Smooth muscle cell (in vitro differentiated cells): ENCODE data around the gene CCNA2. TPM values are rescaled to one million over a fixed set of nuclear protein-coding genes. Genes with fewer than 3 reads are reported as not detected.

ENCODE experiments used
- DNase-seq: peaks from one replicate; lab custom pipeline; 2025; ENCODE audit not compliant: unreplicated experiment; lab: John Stamatoyannopoulos, UW
- H2AFZ ChIP-seq: fragments of 200-600 bp; sonication (generic); 2 replicates; pipeline ENCODE4 v1.6.0; 2016; ENCODE audit warnings: antibody characterized with exemption, low read depth, mild to moderate bottlenecking
- H3F3A ChIP-seq: fragments of 200-600 bp; sonication (generic); 2 replicates; pipeline ENCODE4 v1.6.0; 2017; ENCODE audit warnings: antibody characterized with exemption, low read depth
- H3K27ac ChIP-seq: fragments of 200-600 bp; sonication (generic); 2 replicates; pipeline ENCODE4 v1.5.1; 2016; ENCODE audit warnings: low read depth, mild to moderate bottlenecking
- H3K27me3 ChIP-seq: fragments of 200-600 bp; sonication (generic); 2 replicates; pipeline ENCODE4 v1.6.1; 2016; ENCODE audit warnings: low read depth, mild to moderate bottlenecking
- H3K36me3 ChIP-seq: fragments of 200-600 bp; sonication (generic); 2 replicates; pipeline ENCODE4 v1.5.1; 2016; ENCODE audit warnings: low read depth
- H3K4me1 ChIP-seq: fragments of 200-600 bp; sonication (generic); 2 replicates; pipeline ENCODE4 v1.5.1; 2016; ENCODE audit warnings: low read depth
- H3K4me2 ChIP-seq: fragments of 200-600 bp; sonication (generic); 2 replicates; pipeline ENCODE4 v1.6.0; 2016; ENCODE audit warnings: mild to moderate bottlenecking
- H3K4me3 ChIP-seq: fragments of 200-600 bp; sonication (generic); 2 replicates; pipeline ENCODE4 v1.5.1; 2016; ENCODE audit warnings: mild to moderate bottlenecking
- H3K79me2 ChIP-seq: fragments of 200-600 bp; sonication (generic); 2 replicates; pipeline ENCODE4 v1.6.0; 2016; ENCODE audit warnings: low read depth, mild to moderate bottlenecking
- H3K9ac ChIP-seq: fragments of 200-600 bp; sonication (generic); 2 replicates; pipeline ENCODE4 v1.6.0; 2016; ENCODE audit warnings: low read depth
- H3K9me3 ChIP-seq: fragments of 200-600 bp; sonication (generic); replicated peaks from 2 replicates; pipeline ENCODE4 v1.5.1; 2016; ENCODE audit warnings: low read depth
- H4K20me1 ChIP-seq: fragments of 200-600 bp; sonication (generic); 2 replicates; pipeline ENCODE4 v1.6.0; 2016; ENCODE audit warnings: low read depth
- CTCF ChIP-seq: fragments of 200-600 bp; sonication (generic); IDR thresholded peaks from 2 replicates; pipeline ENCODE4 v1.5.1; 2017; ENCODE audit warnings: borderline replicate concordance, mild to moderate bottlenecking, antibody characterized with exemption; ENCODE audit not compliant: insufficient read depth, poor library complexity, severe bottlenecking
- WGBS: methylation state at CpG from one replicate; pipeline ENCODE4 v1.1.7; 2016; ENCODE audit warnings: low lambda C conversion rate; 5-methylcytosine and 5-hydroxymethylcytosine counted together
- polyA plus RNA-seq: library from polyadenylated mRNA; unstranded; fragments of >200 nt; fragmentation: Nextera tagmentation; extraction: Ambion mirVana; gene quantifications from 2 replicates; pipeline ENCODE4 v1.2.1, GENCODE V29; 2016
- total RNA-seq: library from RNA; depleted of rRNA; stranded (reverse); fragments of >200 nt; gene quantifications from 2 replicates; pipeline ENCODE4 v1.2.3, GENCODE V29; 2014

CCNA2 gene
- total and polyA plus RNA-seq, 2 experiments from 2014 or later: 13.0 to 21.4 TPM

- Histone ChIP-seq H3K9me3 (no peaks in the 10 kb centered on the region), H3F3A (no peaks in the 10 kb centered on the region), H3K4me2 (no peak overlapping the region), H3K27ac (no peak overlapping the region), H3K4me1 (peaks cover 20% of the 10 kb centered on the region), H3K4me3 (no peak overlapping the region), H3K27me3 (no peaks in the 10 kb centered on the region), H3K9ac (no peak overlapping the region), H3K79me2 (peaks cover 28% of the 10 kb centered on the region), H4K20me1 (no peaks in the 10 kb centered on the region), H3K36me3 (no peaks in the 10 kb centered on the region), H2AFZ (no peak overlapping the region)
- DNase-seq: no peak
- 100% methylated on average over 1 of the region's 1 CpG for WGBS
- no peak for TF ChIP-seq CTCF
Observed at GRCh38 chr4:121819216-121819965, 4.3 kb downstream of the CCNA2 start.

- no peak for TF ChIP-seq CTCF
Observed at GRCh38 chr4:121818215-121818614, 5.5 kb downstream of the CCNA2 start.

GRCh38 chr4:121817701-121818100 lies 6.0 kb downstream of the CCNA2 start:
- Histone ChIP-seq H4K20me1 (no peaks in the 10 kb centered on the region), H3K9ac (no peak overlapping the region), H3K4me2 (no peak overlapping the region), H3K27me3 (no peaks in the 10 kb centered on the region), H3F3A (no peaks in the 10 kb centered on the region), H3K79me2 (peaks cover 25% of the 10 kb centered on the region), H3K4me3 (no peak overlapping the region), H3K4me1 (peaks cover 17% of the 10 kb centered on the region), H3K9me3 (no peaks in the 10 kb centered on the region), H3K27ac (no peak overlapping the region), H3K36me3 (no peaks in the 10 kb centered on the region), H2AFZ (no peak overlapping the region)
- no peak for DNase-seq
- TF ChIP-seq CTCF: no peak
- 100% methylated on average over 1 of the region's 1 CpG for WGBS

More at GRCh38 chr4:121818215-121818614, 5.5 kb downstream of the CCNA2 start:
- H2AFZ ChIP-seq: no peak overlapping the region
- no peak for DNase-seq
- peaks cover 17% of the 10 kb centered on the region for H3K4me1 ChIP-seq
- WGBS: 50% methylated on average over 1 of the region's 1 CpG
- no peaks in the 10 kb centered on the region for H3K9me3 ChIP-seq
- H3K9ac ChIP-seq: no peak overlapping the region
- no peaks in the 10 kb centered on the region for H3K36me3 ChIP-seq
- no peaks in the 10 kb centered on the region for H4K20me1 ChIP-seq
- H3K79me2 ChIP-seq: peaks cover 28% of the 10 kb centered on the region
- H3K4me2 ChIP-seq: no peak overlapping the region
- no peak overlapping the region for H3K4me3 ChIP-seq
- no peak overlapping the region for H3K27ac ChIP-seq
- no peaks in the 10 kb centered on the region for H3K27me3 ChIP-seq
- no peaks in the 10 kb centered on the region for H3F3A ChIP-seq

- H3K4me3 ChIP-seq: no peak overlapping the region
- H3K36me3 ChIP-seq: peaks cover 2% of the 10 kb centered on the region
Observed at GRCh38 chr4:121817006-121817405, 6.7 kb downstream of the CCNA2 start.

More at GRCh38 chr4:121817006-121817405, 6.7 kb downstream of the CCNA2 start:
- H2AFZ ChIP-seq: no peak overlapping the region
- H3K9me3 ChIP-seq: no peaks in the 10 kb centered on the region
- H3K27me3 ChIP-seq: no peaks in the 10 kb centered on the region
- peaks cover 18% of the 10 kb centered on the region for H3K79me2 ChIP-seq
- no peak overlapping the region for H3K4me2 ChIP-seq
- no peak overlapping the region for H3K27ac ChIP-seq
- no peaks in the 10 kb centered on the region for H4K20me1 ChIP-seq
- H3K4me1 ChIP-seq: peaks cover 12% of the 10 kb centered on the region
- H3K9ac ChIP-seq: no peak overlapping the region
- WGBS: 89% methylated on average over 3 of the region's 3 CpGs
- H3F3A ChIP-seq: no peaks in the 10 kb centered on the region
- no peak for TF ChIP-seq CTCF
- no peak for DNase-seq
